Fibroblast of mammary gland (primary cell): ENCODE results near the gene SESTD1.

Experiments used
- DNase-seq: peaks from one replicate; pipeline ENCODE4 v3.0.0-alpha.2; 2010; ENCODE audit warnings: low read depth
- H3K4me3 ChIP-seq: 2 replicates; pipeline ENCODE4 v1.5.1; 2011; ENCODE audit warnings: low read depth, mild to moderate bottlenecking, low read length, moderate library complexity; ENCODE audit not compliant: control insufficient read depth
- CTCF ChIP-seq: conservative IDR thresholded peaks from 2 replicates; pipeline ENCODE4 v1.5.1; 2011; ENCODE audit warnings: low read depth, low read length, inconsistent platforms; ENCODE audit not compliant: control insufficient read depth, insufficient read depth

Gene SESTD1

GRCh38 chr2:179261151-179261825, 3.3 kb downstream of the SESTD1 start:
- H3K4me3 ChIP-seq, result no peak overlapping the region
- TF ChIP-seq CTCF, result peak; percentile 16
- no peak for DNase-seq

- no peak for TF ChIP-seq CTCF
- no peak for DNase-seq
- H3K4me3 ChIP-seq, result no peak overlapping the region
Measured at GRCh38 chr2:179260224-179260623, 4.4 kb downstream of the SESTD1 start.

- H3K4me3 ChIP-seq, result no peak overlapping the region
- DNase-seq, result no peak
- TF ChIP-seq CTCF, result no peak
Measured at GRCh38 chr2:179255129-179255528, 9.5 kb downstream of the SESTD1 start.

- TF ChIP-seq CTCF, result no peak
- H3K4me3 ChIP-seq, result no peak overlapping the region
- DNase-seq, result no peak
Measured at GRCh38 chr2:179253226-179253625, 11.4 kb downstream of the SESTD1 start.

- DNase-seq, result no peak
- H3K4me3 ChIP-seq, result no peak overlapping the region
- no peak for TF ChIP-seq CTCF
Measured at GRCh38 chr2:179252423-179252822, 12.2 kb downstream of the SESTD1 start.

GRCh38 chr2:179251870-179252269, 12.8 kb downstream of the SESTD1 start:
- no peak for TF ChIP-seq CTCF
- no peak overlapping the region for H3K4me3 ChIP-seq
- DNase-seq, result peak; percentile 30
